K562 (cell line): ENCODE data around the gene GPC2. TPM values are rescaled to one million over a fixed set of nuclear protein-coding genes. Genes with fewer than 3 reads are reported as not detected.

Experiments
- IRF2 ChIP-seq: sonication (generic); formaldehyde crosslinking; IDR thresholded peaks from 2 replicates; pipeline ENCODE4 v1.8.1; 2022; ENCODE audit warnings: mild to moderate bottlenecking, missing genetic modification reagents
- KLF1 ChIP-seq: fragments of 450-650 bp; IDR thresholded peaks from 2 replicates; pipeline ENCODE4 v1.6.1; 2016; ENCODE audit warnings: missing genetic modification characterization, missing compliant biosample characterization
- RAD51 ChIP-seq: fragments of 450-650 bp; IDR thresholded peaks from 2 replicates; pipeline ENCODE4 v1.7.1; 2016; ENCODE audit warnings: low read depth, mild to moderate bottlenecking, borderline replicate concordance
- STAG1 ChIP-seq: sonication (generic); formaldehyde crosslinking; IDR thresholded peaks from 2 replicates; pipeline ENCODE4 v1.5.0; 2020; ENCODE audit warnings: missing genetic modification reagents, borderline replicate concordance
- YBX1 ChIP-seq: fragments of 450-650 bp; IDR thresholded peaks from 2 replicates; pipeline ENCODE4 v1.7.1; 2016; ENCODE audit warnings: mild to moderate bottlenecking
- ZBTB7A ChIP-seq: IDR thresholded peaks from 2 replicates; pipeline ENCODE4 v1.6.1; 2011; ENCODE audit warnings: low read depth, mild to moderate bottlenecking, low read length, moderate library complexity, borderline replicate concordance; ENCODE audit not compliant: control insufficient read depth
- ZC3H4 ChIP-seq: sonication (generic); formaldehyde crosslinking; IDR thresholded peaks from 2 replicates; pipeline ENCODE4 v1.9.0; 2021; ENCODE audit warnings: missing genetic modification reagents, borderline replicate concordance
- ZNF253 ChIP-seq: fragments of 250-450 bp; sonication (Bioruptor Pico); conservative IDR thresholded peaks from 2 replicates; pipeline ENCODE4 v1.6.1; 2021; ENCODE audit warnings: mild to moderate bottlenecking
- ZNF408 ChIP-seq: fragments of 250-450 bp; sonication (Bioruptor Pico); IDR thresholded peaks from 2 replicates; pipeline ENCODE4 v1.4.0; 2020; ENCODE audit warnings: low read depth, mild to moderate bottlenecking, moderate library complexity
- ZNF436 ChIP-seq: fragments of 250-450, 450-650 bp; sonication (Bioruptor Pico); formaldehyde crosslinking; IDR thresholded peaks from 2 replicates; pipeline ENCODE4 v1.7.0; 2020; ENCODE audit warnings: mild to moderate bottlenecking
- ZNF717 ChIP-seq: fragments of 250-450 bp; sonication (Bioruptor Pico); IDR thresholded peaks from 2 replicates; pipeline ENCODE4 v1.5.0; 2021
- polyA plus RNA-seq, 8 experiments: library from polyadenylated mRNA; depleted of rRNA in 4 of 8; stranded (reverse) in 5 of 8; unstranded in 3 of 8; fragments of >200 nt; fragmentation: Nextera tagmentation in 2 of 8; fragmentation: Illumina TruSeq in 1 of 8; extraction: Ambion mirVana in 2 of 8; extraction: Trizol in 1 of 8; gene quantifications; 2 replicates each; pipeline versions ENCODE4 v1.2.1 to v1.2.3, GENCODE V29; 2011 to 2014; ENCODE audit warnings: inconsistent platforms in 1 of 8, missing spikeins in 1 of 8
- total RNA-seq, 7 experiments: library from RNA; depleted of rRNA in 6 of 7; stranded (reverse); fragments of >200 nt in 6 of 7; fragmentation: Illumina TruSeq in 2 of 7; extraction: Trizol in 2 of 7; gene quantifications; 2 replicates each; pipeline versions ENCODE4 v1.2.1 to v1.2.3, GENCODE V29; 2011 to 2021; ENCODE audit warnings: low replicate concordance in 1 of 7
- TF ChIP-seq, protein P1 (sequence below): sonication (generic); formaldehyde crosslinking; IDR thresholded peaks from 2 replicates; pipeline ENCODE4 v1.8.0; 2023; ENCODE audit warnings: missing genetic modification reagents, mild to moderate bottlenecking, borderline replicate concordance
- TF ChIP-seq, protein P2 (sequence below): fragments of 250-450 bp; sonication (Bioruptor Pico); IDR thresholded peaks from 2 replicates; pipeline ENCODE4 v1.5.0; 2020; ENCODE audit warnings: mild to moderate bottlenecking, borderline replicate concordance
- TF ChIP-seq, protein P3 (sequence below): fragments of 450-650 bp; formaldehyde crosslinking; IDR thresholded peaks from 2 replicates; pipeline ENCODE4 v1.4.0; 2020; ENCODE audit warnings: mild to moderate bottlenecking, mixed read lengths
- TF ChIP-seq, protein P4 (sequence below): fragments of 250-450 bp; sonication (Bioruptor Pico); IDR thresholded peaks from 2 replicates; pipeline ENCODE4 v1.4.0; 2020
- TF ChIP-seq, protein P5 (sequence below): fragments of 250-450 bp; sonication (Bioruptor Pico); IDR thresholded peaks from 2 replicates; pipeline ENCODE4 v1.8.0; 2022; ENCODE audit warnings: moderate library complexity, mild to moderate bottlenecking, inconsistent platforms

Gene GPC2
- total and polyA plus RNA-seq, 9 of the 15 experiments (the other 6 are each of a cell fraction or from before 2014, with no cell fraction given), result 0.06 to 7.7 (median 1.4) TPM; not detected in 1

DNA sequence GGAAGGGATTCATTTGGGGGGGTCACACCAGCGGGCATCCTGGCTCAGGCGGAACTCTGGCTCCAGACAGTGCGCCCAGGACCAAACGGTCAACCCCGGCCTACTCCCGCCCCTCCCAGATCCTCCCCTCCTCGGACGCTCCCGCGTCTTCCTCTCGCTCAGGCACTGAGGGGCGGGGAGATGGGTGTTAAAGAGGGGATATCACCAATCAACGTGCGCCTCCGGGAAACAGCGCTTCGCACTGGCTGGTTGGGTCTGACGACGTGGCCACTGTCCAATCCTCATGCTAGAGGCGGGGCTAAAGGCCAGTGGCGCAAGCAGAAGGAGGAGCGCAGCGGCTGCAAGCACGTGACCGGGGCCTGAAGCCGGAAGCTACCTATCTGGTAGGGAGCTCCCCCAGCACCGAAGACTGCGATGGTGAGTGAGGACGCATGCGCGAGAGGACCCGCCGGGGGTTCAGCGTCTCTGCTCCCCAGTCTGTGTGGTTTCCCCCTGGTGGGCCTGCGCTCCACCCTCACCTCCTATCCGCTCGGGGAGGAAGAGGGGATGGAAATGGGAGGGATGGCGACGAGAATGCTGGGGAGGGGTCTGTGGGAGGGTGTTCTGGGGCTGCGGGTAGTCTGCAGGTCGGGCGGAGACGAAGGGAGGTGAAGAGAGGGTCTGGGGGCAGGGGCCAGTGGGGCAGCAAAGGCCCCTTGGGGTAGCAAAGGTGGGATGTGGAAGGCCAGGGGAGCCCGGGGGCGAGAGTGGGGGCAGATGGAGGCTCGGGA lies 28.4 kb downstream of the GPC2 start, which contains the start of gene LAMTOR4 (continued):
- TF ChIP-seq, protein P1, sequence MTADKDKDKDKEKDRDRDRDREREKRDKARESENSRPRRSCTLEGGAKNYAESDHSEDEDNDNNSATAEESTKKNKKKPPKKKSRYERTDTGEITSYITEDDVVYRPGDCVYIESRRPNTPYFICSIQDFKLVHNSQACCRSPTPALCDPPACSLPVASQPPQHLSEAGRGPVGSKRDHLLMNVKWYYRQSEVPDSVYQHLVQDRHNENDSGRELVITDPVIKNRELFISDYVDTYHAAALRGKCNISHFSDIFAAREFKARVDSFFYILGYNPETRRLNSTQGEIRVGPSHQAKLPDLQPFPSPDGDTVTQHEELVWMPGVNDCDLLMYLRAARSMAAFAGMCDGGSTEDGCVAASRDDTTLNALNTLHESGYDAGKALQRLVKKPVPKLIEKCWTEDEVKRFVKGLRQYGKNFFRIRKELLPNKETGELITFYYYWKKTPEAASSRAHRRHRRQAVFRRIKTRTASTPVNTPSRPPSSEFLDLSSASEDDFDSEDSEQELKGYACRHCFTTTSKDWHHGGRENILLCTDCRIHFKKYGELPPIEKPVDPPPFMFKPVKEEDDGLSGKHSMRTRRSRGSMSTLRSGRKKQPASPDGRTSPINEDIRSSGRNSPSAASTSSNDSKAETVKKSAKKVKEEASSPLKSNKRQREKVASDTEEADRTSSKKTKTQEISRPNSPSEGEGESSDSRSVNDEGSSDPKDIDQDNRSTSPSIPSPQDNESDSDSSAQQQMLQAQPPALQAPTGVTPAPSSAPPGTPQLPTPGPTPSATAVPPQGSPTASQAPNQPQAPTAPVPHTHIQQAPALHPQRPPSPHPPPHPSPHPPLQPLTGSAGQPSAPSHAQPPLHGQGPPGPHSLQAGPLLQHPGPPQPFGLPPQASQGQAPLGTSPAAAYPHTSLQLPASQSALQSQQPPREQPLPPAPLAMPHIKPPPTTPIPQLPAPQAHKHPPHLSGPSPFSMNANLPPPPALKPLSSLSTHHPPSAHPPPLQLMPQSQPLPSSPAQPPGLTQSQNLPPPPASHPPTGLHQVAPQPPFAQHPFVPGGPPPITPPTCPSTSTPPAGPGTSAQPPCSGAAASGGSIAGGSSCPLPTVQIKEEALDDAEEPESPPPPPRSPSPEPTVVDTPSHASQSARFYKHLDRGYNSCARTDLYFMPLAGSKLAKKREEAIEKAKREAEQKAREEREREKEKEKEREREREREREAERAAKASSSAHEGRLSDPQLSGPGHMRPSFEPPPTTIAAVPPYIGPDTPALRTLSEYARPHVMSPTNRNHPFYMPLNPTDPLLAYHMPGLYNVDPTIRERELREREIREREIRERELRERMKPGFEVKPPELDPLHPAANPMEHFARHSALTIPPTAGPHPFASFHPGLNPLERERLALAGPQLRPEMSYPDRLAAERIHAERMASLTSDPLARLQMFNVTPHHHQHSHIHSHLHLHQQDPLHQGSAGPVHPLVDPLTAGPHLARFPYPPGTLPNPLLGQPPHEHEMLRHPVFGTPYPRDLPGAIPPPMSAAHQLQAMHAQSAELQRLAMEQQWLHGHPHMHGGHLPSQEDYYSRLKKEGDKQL (CRISPR knock-in tag), result no peak
- TF ChIP-seq RAD51, result peak; percentile 98
- no peak for TF ChIP-seq IRF2
- no peak for TF ChIP-seq ZNF253
- no peak for TF ChIP-seq STAG1 (CRISPR knock-in tag)
- TF ChIP-seq, protein P2, sequence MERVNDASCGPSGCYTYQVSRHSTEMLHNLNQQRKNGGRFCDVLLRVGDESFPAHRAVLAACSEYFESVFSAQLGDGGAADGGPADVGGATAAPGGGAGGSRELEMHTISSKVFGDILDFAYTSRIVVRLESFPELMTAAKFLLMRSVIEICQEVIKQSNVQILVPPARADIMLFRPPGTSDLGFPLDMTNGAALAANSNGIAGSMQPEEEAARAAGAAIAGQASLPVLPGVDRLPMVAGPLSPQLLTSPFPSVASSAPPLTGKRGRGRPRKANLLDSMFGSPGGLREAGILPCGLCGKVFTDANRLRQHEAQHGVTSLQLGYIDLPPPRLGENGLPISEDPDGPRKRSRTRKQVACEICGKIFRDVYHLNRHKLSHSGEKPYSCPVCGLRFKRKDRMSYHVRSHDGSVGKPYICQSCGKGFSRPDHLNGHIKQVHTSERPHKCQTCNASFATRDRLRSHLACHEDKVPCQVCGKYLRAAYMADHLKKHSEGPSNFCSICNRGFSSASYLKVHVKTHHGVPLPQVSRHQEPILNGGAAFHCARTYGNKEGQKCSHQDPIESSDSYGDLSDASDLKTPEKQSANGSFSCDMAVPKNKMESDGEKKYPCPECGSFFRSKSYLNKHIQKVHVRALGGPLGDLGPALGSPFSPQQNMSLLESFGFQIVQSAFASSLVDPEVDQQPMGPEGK (CRISPR knock-in tag), result no peak
- TF ChIP-seq, protein P3, sequence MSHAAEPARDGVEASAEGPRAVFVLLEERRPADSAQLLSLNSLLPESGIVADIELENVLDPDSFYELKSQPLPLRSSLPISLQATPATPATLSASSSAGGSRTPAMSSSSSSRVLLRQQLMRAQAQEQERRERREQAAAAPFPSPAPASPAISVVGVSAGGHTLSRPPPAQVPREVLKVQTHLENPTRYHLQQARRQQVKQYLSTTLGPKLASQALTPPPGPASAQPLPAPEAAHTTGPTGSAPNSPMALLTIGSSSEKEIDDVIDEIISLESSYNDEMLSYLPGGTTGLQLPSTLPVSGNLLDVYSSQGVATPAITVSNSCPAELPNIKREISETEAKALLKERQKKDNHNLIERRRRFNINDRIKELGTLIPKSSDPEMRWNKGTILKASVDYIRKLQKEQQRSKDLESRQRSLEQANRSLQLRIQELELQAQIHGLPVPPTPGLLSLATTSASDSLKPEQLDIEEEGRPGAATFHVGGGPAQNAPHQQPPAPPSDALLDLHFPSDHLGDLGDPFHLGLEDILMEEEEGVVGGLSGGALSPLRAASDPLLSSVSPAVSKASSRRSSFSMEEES (CRISPR knock-in tag), result peak; percentile 99
- no peak for TF ChIP-seq YBX1
- no peak for TF ChIP-seq ZNF717 (CRISPR knock-in tag)
- TF ChIP-seq, protein P4, sequence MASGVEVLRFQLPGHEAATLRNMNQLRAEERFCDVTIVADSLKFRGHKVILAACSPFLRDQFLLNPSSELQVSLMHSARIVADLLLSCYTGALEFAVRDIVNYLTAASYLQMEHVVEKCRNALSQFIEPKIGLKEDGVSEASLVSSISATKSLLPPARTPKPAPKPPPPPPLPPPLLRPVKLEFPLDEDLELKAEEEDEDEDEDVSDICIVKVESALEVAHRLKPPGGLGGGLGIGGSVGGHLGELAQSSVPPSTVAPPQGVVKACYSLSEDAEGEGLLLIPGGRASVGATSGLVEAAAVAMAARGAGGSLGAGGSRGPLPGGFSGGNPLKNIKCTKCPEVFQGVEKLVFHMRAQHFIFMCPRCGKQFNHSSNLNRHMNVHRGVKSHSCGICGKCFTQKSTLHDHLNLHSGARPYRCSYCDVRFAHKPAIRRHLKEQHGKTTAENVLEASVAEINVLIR (CRISPR knock-in tag), result no peak; the same call in 1 of the 2 replicates
- TF ChIP-seq KLF1, result no peak
- TF ChIP-seq ZNF436 (CRISPR knock-in tag), result no peak
- no peak for TF ChIP-seq ZNF408
- TF ChIP-seq, protein P5, sequence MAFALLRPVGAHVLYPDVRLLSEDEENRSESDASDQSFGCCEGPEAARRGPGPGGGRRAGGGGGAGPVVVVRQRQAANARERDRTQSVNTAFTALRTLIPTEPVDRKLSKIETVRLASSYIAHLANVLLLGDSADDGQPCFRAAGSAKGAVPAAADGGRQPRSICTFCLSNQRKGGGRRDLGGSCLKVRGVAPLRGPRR, result no peak
- peak; percentile 70; the same call in 1 of the 2 replicates for TF ChIP-seq ZBTB7A
- TF ChIP-seq ZC3H4 (CRISPR knock-in tag), result no peak
